ENCODE results near the gene ZDHHC20.

ZDHHC20 gene

GRCh38 chr13:21361706-21362105 is 97.4 kb downstream of the ZDHHC20 start:
- no peak for DNase-seq (ENCODE audit: low read depth in 2 of 2)

- no peak for DNase-seq (ENCODE audit: low read depth in 2 of 2)
These were observed 98.0 kb downstream of the ZDHHC20 start for GRCh38 chr13:21361123-21361522.

- no peak for DNase-seq (ENCODE audit: low read depth in 2 of 2)
These were observed 98.6 kb downstream of the ZDHHC20 start for GRCh38 chr13:21360463-21360862.

- DNase-seq (ENCODE audit: low read depth in 2 of 2): no peak
These were observed 99.2 kb downstream of the ZDHHC20 start for GRCh38 chr13:21359855-21360254.

- no peak for DNase-seq (ENCODE audit: low read depth in 2 of 2)
These were observed 103.8 kb downstream of the ZDHHC20 start for GRCh38 chr13:21355304-21355703.

- no peak for DNase-seq (ENCODE audit: low read depth in 2 of 2)
These were observed 104.4 kb downstream of the ZDHHC20 start for GRCh38 chr13:21354721-21355120.

- DNase-seq (ENCODE audit: low read depth in 2 of 2): no peak
These were observed 110.5 kb downstream of the ZDHHC20 start for GRCh38 chr13:21348488-21349120.

- DNase-seq (ENCODE audit: low read depth in 2 of 2): no peak
These were observed 111.3 kb downstream of the ZDHHC20 start for GRCh38 chr13:21347753-21348318.

- DNase-seq (ENCODE audit: low read depth in 2 of 2): peak in 1 of 2 experiments; percentile 11
These were observed 114.4 kb downstream of the ZDHHC20 start for GRCh38 chr13:21344662-21345176.

GRCh38 chr13:21343659-21344058 is 115.4 kb downstream of the ZDHHC20 start:
- no peak for DNase-seq (ENCODE audit: low read depth in 2 of 2)

GRCh38 chr13:21342699-21343442 is 116.2 kb downstream of the ZDHHC20 start:
- DNase-seq (ENCODE audit: low read depth in 2 of 2): no peak

GRCh38 chr13:21341637-21342422 is 117.3 kb downstream of the ZDHHC20 start:
- no peak for DNase-seq (ENCODE audit: low read depth in 2 of 2)

- no peak for DNase-seq (ENCODE audit: low read depth in 2 of 2)
These were observed 120.3 kb downstream of the ZDHHC20 start for GRCh38 chr13:21338639-21339278.

- DNase-seq (ENCODE audit: low read depth in 2 of 2): no peak
These were observed 120.9 kb downstream of the ZDHHC20 start for GRCh38 chr13:21338156-21338555.

GRCh38 chr13:21336609-21337349 is 122.3 kb downstream of the ZDHHC20 start:
- DNase-seq (ENCODE audit: low read depth in 2 of 2): no peak

- DNase-seq (ENCODE audit: low read depth in 2 of 2): no peak
These were observed 125.9 kb downstream of the ZDHHC20 start for GRCh38 chr13:21333186-21333585.

- no peak for DNase-seq (ENCODE audit: low read depth in 2 of 2)
These were observed 128.8 kb downstream of the ZDHHC20 start for GRCh38 chr13:21330126-21330861.

GRCh38 chr13:21328836-21329477 is 130.1 kb downstream of the ZDHHC20 start:
- no peak for DNase-seq (ENCODE audit: low read depth in 2 of 2)

GRCh38 chr13:21328201-21328600 is 130.9 kb downstream of the ZDHHC20 start:
- no peak for DNase-seq (ENCODE audit: low read depth in 2 of 2)
